Neural cell (in vitro differentiated cells): Measurements from ENCODE around the gene NBDY. TPM values are rescaled to one million over a fixed set of nuclear protein-coding genes. Genes with fewer than 3 reads are reported as not detected.

Experiments
- H2AFZ ChIP-seq: fragments of 200-600, 300-800 bp; sonication (generic), shearing (Covaris generic); 2 replicates; pipeline ENCODE4 v1.6.0; 2014; ENCODE audit warnings: low read depth, mild to moderate bottlenecking, antibody characterized with exemption, low read length, moderate library complexity
- H3F3A ChIP-seq: fragments of 200-600 bp; shearing (Covaris generic); 2 replicates; pipeline ENCODE4 v1.6.1; 2016; ENCODE audit warnings: mild to moderate bottlenecking, moderate library complexity, mixed read lengths, antibody characterized with exemption, low read length; ENCODE audit not compliant: insufficient read depth, poor library complexity, severe bottlenecking
- H3K27ac ChIP-seq: fragments of 200-600, 300-800 bp; sonication (generic), shearing (Covaris generic); 2 replicates; pipeline ENCODE4 v1.5.1; 2014; ENCODE audit warnings: mild to moderate bottlenecking, low read length, moderate library complexity
- H3K27me3 ChIP-seq: fragments of 300-800, 200-600 bp; sonication (generic), shearing (Covaris generic); 2 replicates; pipeline ENCODE4 v1.6.0; 2014; ENCODE audit warnings: mild to moderate bottlenecking, low read depth, low read length, moderate library complexity; ENCODE audit not compliant: insufficient read depth
- H3K36me3 ChIP-seq: fragments of 300-800, 200-600 bp; sonication (generic), shearing (Covaris generic); 2 replicates; pipeline ENCODE4 v1.5.1; 2014; ENCODE audit warnings: mild to moderate bottlenecking, antibody characterized with exemption, low read length, moderate library complexity; ENCODE audit not compliant: insufficient read depth
- H3K4me2 ChIP-seq: fragments of 300-800, 200-600 bp; sonication (generic), shearing (Covaris generic); 2 replicates; pipeline ENCODE4 v1.6.0; 2014; ENCODE audit warnings: mild to moderate bottlenecking, low read length
- H3K4me3 ChIP-seq: fragments of 300-800, 200-600 bp; sonication (generic), shearing (Covaris generic); 2 replicates; pipeline ENCODE4 v1.5.1; 2014; ENCODE audit warnings: mild to moderate bottlenecking, low read length, moderate library complexity
- H3K79me2 ChIP-seq: fragments of 200-600 bp; shearing (Covaris generic); replicated peaks from 2 replicates; pipeline ENCODE4 v1.6.0; 2014; ENCODE audit warnings: mild to moderate bottlenecking, low read length, moderate library complexity; ENCODE audit not compliant: insufficient read depth
- H3K9ac ChIP-seq: fragments of 300-800, 200-600 bp; sonication (generic), shearing (Covaris generic); 2 replicates; pipeline ENCODE4 v1.6.1; 2016; ENCODE audit warnings: mild to moderate bottlenecking, low read length, mixed read lengths
- H3K9me2 ChIP-seq: fragments of 200-600 bp; shearing (Covaris generic); 2 replicates; pipeline ENCODE4 v1.6.1; 2016; ENCODE audit warnings: mild to moderate bottlenecking, low read length, mixed read lengths; ENCODE audit not compliant: insufficient read depth
- H3K9me3 ChIP-seq: fragments of 200-600, 300-800 bp; sonication (generic), shearing (Covaris generic); 2 replicates; pipeline ENCODE4 v1.6.1; 2016; ENCODE audit warnings: mild to moderate bottlenecking, mixed run types, low read length, moderate library complexity, mixed read lengths
- H4K20me1 ChIP-seq: fragments of 200-600 bp; shearing (Covaris generic); 2 replicates; pipeline ENCODE4 v1.6.1; 2016; ENCODE audit warnings: mild to moderate bottlenecking, mixed run types; ENCODE audit not compliant: insufficient read depth
- CTCF ChIP-seq: fragments of 450-650 bp; IDR thresholded peaks from 2 replicates; pipeline ENCODE4 v1.5.1; 2014; ENCODE audit warnings: antibody characterized with exemption, mild to moderate bottlenecking, moderate library complexity; ENCODE audit not compliant: poor library complexity, severe bottlenecking
- EP300 ChIP-seq: fragments of 450-650 bp; conservative IDR thresholded peaks from 2 replicates; pipeline ENCODE4 v1.6.1; 2014; ENCODE audit warnings: antibody characterized with exemption, mild to moderate bottlenecking, moderate library complexity; ENCODE audit not compliant: poor library complexity, severe bottlenecking
- EZH2 ChIP-seq: fragments of 200-600, 300-800 bp; shearing (Covaris generic), sonication (generic); IDR thresholded peaks from 2 replicates; pipeline ENCODE4 v1.6.1; 2014; ENCODE audit warnings: antibody characterized with exemption, low read length, borderline replicate concordance, mild to moderate bottlenecking; ENCODE audit not compliant: insufficient read depth, poor library complexity, severe bottlenecking
- MXI1 ChIP-seq: fragments of 450-650 bp; conservative IDR thresholded peaks from 2 replicates; pipeline ENCODE4 v1.6.1; 2014; ENCODE audit warnings: antibody characterized with exemption, mild to moderate bottlenecking; ENCODE audit not compliant: poor library complexity, severe bottlenecking
- POLR2AphosphoS5 ChIP-seq: IDR thresholded peaks from 2 replicates; pipeline ENCODE4 v1.6.1; 2012
- RAD21 ChIP-seq: fragments of 450-650 bp; conservative IDR thresholded peaks from 2 replicates; pipeline ENCODE4 v1.6.1; 2014; ENCODE audit warnings: antibody characterized with exemption, mild to moderate bottlenecking, moderate library complexity
- REST ChIP-seq: IDR thresholded peaks from 2 replicates; pipeline ENCODE4 v1.6.1; 2012; ENCODE audit warnings: borderline replicate concordance
- SMC3 ChIP-seq: fragments of 450-650 bp; conservative IDR thresholded peaks from 2 replicates; pipeline ENCODE4 v1.6.1; 2014; ENCODE audit warnings: antibody characterized with exemption, mild to moderate bottlenecking, moderate library complexity; ENCODE audit not compliant: poor library complexity
- TAF1 ChIP-seq: IDR thresholded peaks from 2 replicates; pipeline ENCODE4 v1.6.1; 2012; ENCODE audit warnings: low read depth
- polyA plus RNA-seq: library from polyadenylated mRNA; depleted of rRNA; stranded (reverse); fragments of >200 nt; gene quantifications from 2 replicates; pipeline ENCODE4 v1.2.3, GENCODE V29; 2014

Gene NBDY
- polyA plus RNA-seq, 1 donor from 2014 or later, result 29.7 TPM

GRCh38 chrX:56788229-56788628 lies 59.2 kb downstream of the NBDY start:
- H3K4me3 ChIP-seq, result no peak overlapping the region
- no peaks in the 10 kb centered on the region for H3K27me3 ChIP-seq
- no peaks in the 10 kb centered on the region for H3F3A ChIP-seq
- no peak overlapping the region for H2AFZ ChIP-seq
- no peaks in the 10 kb centered on the region for H3K79me2 ChIP-seq
- no peak overlapping the region for H3K9ac ChIP-seq
- H3K27ac ChIP-seq, result no peak overlapping the region
- H4K20me1 ChIP-seq, result no peaks in the 10 kb centered on the region
- H3K36me3 ChIP-seq, result no peaks in the 10 kb centered on the region
- no peak for TF ChIP-seq EZH2
- no peak for TF ChIP-seq POLR2AphosphoS5
- no peak for TF ChIP-seq REST
- TF ChIP-seq TAF1, result no peak
- TF ChIP-seq SMC3, result no peak
- no peak for TF ChIP-seq RAD21
- TF ChIP-seq CTCF, result no peak
- TF ChIP-seq EP300, result no peak
- TF ChIP-seq MXI1, result no peak
- no peaks in the 10 kb centered on the region for H3K9me3 ChIP-seq
- H3K4me2 ChIP-seq, result no peak overlapping the region
- H3K9me2 ChIP-seq, result no peaks in the 10 kb centered on the region

- TF ChIP-seq CTCF (no peak), SMC3 (no peak), TAF1 (no peak), REST (no peak), POLR2AphosphoS5 (no peak), MXI1 (no peak), EP300 (no peak), RAD21 (no peak)
- H3K9me3 ChIP-seq, result no peaks in the 10 kb centered on the region
- H3K4me3 ChIP-seq, result no peak overlapping the region
- H3K9me2 ChIP-seq, result no peaks in the 10 kb centered on the region
- H3K79me2 ChIP-seq, result no peaks in the 10 kb centered on the region
- no peak overlapping the region for H3K27ac ChIP-seq
- no peaks in the 10 kb centered on the region for H4K20me1 ChIP-seq
- no peaks in the 10 kb centered on the region for H3F3A ChIP-seq
- no peak overlapping the region for H3K4me2 ChIP-seq
- no peaks in the 10 kb centered on the region for H3K36me3 ChIP-seq
- H3K9ac ChIP-seq, result no peak overlapping the region
- H2AFZ ChIP-seq, result no peak overlapping the region
- H3K27me3 ChIP-seq, result no peaks in the 10 kb centered on the region
Measured at GRCh38 chrX:56788717-56789122, 59.7 kb downstream of the NBDY start.
